GM12878 (cell line): ENCODE data around the gene MYO1D. TPM values are rescaled to one million over a fixed set of nuclear protein-coding genes. Genes with fewer than 3 reads are reported as not detected.

ENCODE experiments used
- ATAC-seq: fragments of 200-7000 bp; cut with Tn5 transposase; 3 replicates; pipeline ENCODE4 v1.9.1; 2020; ENCODE audit warnings: mild to moderate bottlenecking, moderate library complexity
- BruUV-seq: library from RNA; stranded (reverse); fragments of 400-500 nt; replicated peaks from 2 replicates; lab custom pipeline; 2021; lab: Mats Ljungman, UMichigan
- CTCF ChIA-PET: fragments of 300-600 bp; sonication (Branson Sonifier 250); formaldehyde crosslinking; extraction: SDS; loops from one replicate; lab custom pipeline; 2021; ENCODE audit warnings: inconsistent platforms; lab: Yijun Ruan, JAX
- POLR2A ChIA-PET: fragments of 350-600 bp; formaldehyde crosslinking; extraction: SDS; loops from one replicate; lab custom pipeline; 2021; ENCODE audit warnings: inconsistent platforms; lab: Charles Lee
- RAD21 ChIA-PET: fragments of 300-600 bp; sonication (Branson Sonifier 250); formaldehyde crosslinking; loops from one replicate; lab custom pipeline; 2023; ENCODE audit warnings: antibody characterized with exemption; ENCODE audit not compliant: unreplicated experiment; lab: Charles Lee
- SMC1A ChIA-PET: fragments of 300-600 bp; sonication (Branson Sonifier 250); formaldehyde crosslinking; loops from one replicate; lab custom pipeline; 2023; ENCODE audit not compliant: unreplicated experiment, uncharacterized antibody; lab: Charles Lee
- DNase-seq: peaks from one replicate; pipeline ENCODE4 v3.0.0-alpha.2; 2011; ENCODE audit warnings: low read depth, low spot score
- FAIRE-seq: peaks from 3 replicates; lab custom pipeline; 2011; peaks lifted over from hg19 to GRCh38; lab: Jason Lieb, UNC
- H2AFZ ChIP-seq: 2 replicates; pipeline ENCODE4 v1.6.0; 2011; ENCODE audit warnings: low read depth, low read length, control low read depth; ENCODE audit not compliant: control insufficient read depth
- H3K27ac ChIP-seq: 2 replicates; pipeline ENCODE4 v1.5.1; 2011; ENCODE audit warnings: control low read depth; ENCODE audit not compliant: control insufficient read depth, insufficient read depth
- H3K27me3 ChIP-seq, 2 experiments: replicated peaks in 1 of 2; 2 replicates each; pipeline versions ENCODE4 v1.6.0 to v1.6.1; 2011; ENCODE audit warnings: low read length in 1 of 2; ENCODE audit not compliant: control insufficient read depth in 2 of 2, insufficient read depth in 2 of 2
- H3K36me3 ChIP-seq, 2 experiments: 2 replicates each; pipeline ENCODE4 v1.5.1; 2011; ENCODE audit warnings: low read length in 1 of 2; ENCODE audit not compliant: control insufficient read depth in 2 of 2, insufficient read depth in 2 of 2
- H3K4me1 ChIP-seq: 2 replicates; pipeline ENCODE4 v1.6.1; 2011; ENCODE audit warnings: mild to moderate bottlenecking, low read length, moderate library complexity, mixed read lengths; ENCODE audit not compliant: control insufficient read depth, insufficient read depth
- H3K4me2 ChIP-seq: 2 replicates; pipeline ENCODE4 v1.6.0; 2011; ENCODE audit warnings: control low read depth; ENCODE audit not compliant: control insufficient read depth, insufficient read depth
- H3K4me3 ChIP-seq: fragments of 200-600 bp; sonication (generic); 2 replicates; pipeline ENCODE4 v1.5.1; 2016
- H3K79me2 ChIP-seq: 2 replicates; pipeline ENCODE4 v1.6.0; 2011; ENCODE audit warnings: low read length; ENCODE audit not compliant: control insufficient read depth, insufficient read depth
- H3K9ac ChIP-seq: 2 replicates; pipeline ENCODE4 v1.8.0; 2011; ENCODE audit warnings: low read length, control low read depth, mixed read lengths; ENCODE audit not compliant: control insufficient read depth, insufficient read depth
- H3K9me3 ChIP-seq: replicated peaks from 3 replicates; pipeline ENCODE4 v1.5.1; 2011; ENCODE audit warnings: mild to moderate bottlenecking, low read length; ENCODE audit not compliant: control insufficient read depth, insufficient read depth
- H4K20me1 ChIP-seq: 2 replicates; pipeline ENCODE4 v1.6.0; 2011; ENCODE audit not compliant: control insufficient read depth, insufficient read depth
- CEBPZ ChIP-seq: fragments of 150-350 bp; IDR thresholded peaks from 2 replicates; pipeline ENCODE4 v1.6.1; 2016; ENCODE audit warnings: low read depth, low read length
- MXI1 ChIP-seq: fragments of 150-350 bp; IDR thresholded peaks from 2 replicates; pipeline ENCODE4 v1.6.1; 2011; ENCODE audit warnings: low read depth, mild to moderate bottlenecking, inconsistent platforms, low read length, improper control_type of control experiment
- MYC ChIP-seq: IDR thresholded peaks from 2 replicates; pipeline ENCODE4 v1.6.1; 2011; ENCODE audit warnings: mild to moderate bottlenecking, low read length, moderate library complexity, inconsistent platforms; ENCODE audit not compliant: insufficient read depth, insufficient replicate concordance, insufficient read length, severe bottlenecking
- NFYA ChIP-seq: IDR thresholded peaks from 2 replicates; pipeline ENCODE4 v1.6.1; 2011; ENCODE audit warnings: low read depth, mild to moderate bottlenecking, low read length, improper control_type of control experiment, borderline replicate concordance
- NR2C2 ChIP-seq: IDR thresholded peaks from 2 replicates; pipeline ENCODE4 v1.6.1; 2011; ENCODE audit warnings: borderline replicate concordance, low read depth; ENCODE audit not compliant: control insufficient read depth, insufficient read length
- SP1 ChIP-seq: IDR thresholded peaks from one replicate; pipeline ENCODE4 v1.6.1; 2011; ENCODE audit warnings: low read depth, low read length
- USF1 ChIP-seq: IDR thresholded peaks from 2 replicates; pipeline ENCODE4 v1.6.1; 2011; ENCODE audit warnings: borderline replicate concordance, low read depth, mild to moderate bottlenecking, moderate library complexity, mixed read lengths, low read length; ENCODE audit not compliant: insufficient read depth; ENCODE audit errors: extremely low read length
- WGBS: methylation state at CpG from one replicate; pipeline ENCODE4 v1.1.6; 2016; ENCODE audit warnings: low lambda C conversion rate; ENCODE audit not compliant: insufficient replicate concordance, insufficient coverage; ENCODE audit errors: missing lambda C conversion rate; 5-methylcytosine and 5-hydroxymethylcytosine counted together
- in situ Hi-C: fragments of 300-500 bp; cut with MboI; formaldehyde crosslinking; loops from 9 replicates; pipeline ENCODE4 v1.14.3; 2018; ENCODE audit warnings: mixed read lengths
- intact Hi-C: fragments of 100-400 bp; cut with micrococcal nuclease; formaldehyde crosslinking; loops from one replicate; pipeline ENCODE4 v1.14.2; 2022; ENCODE audit not compliant: unreplicated experiment
- polyA plus RNA-seq, 11 experiments: library from polyadenylated mRNA; depleted of rRNA in 4 of 11; unstranded in 6 of 11; stranded (reverse) in 5 of 11; fragments of >200 nt; fragmentation: Nextera tagmentation in 4 of 11; fragmentation: Illumina TruSeq in 1 of 11; extraction: Ambion mirVana in 4 of 11; extraction: Trizol in 1 of 11; gene quantifications; 1 replicate in 1 of 11; 2 replicates in 10 of 11; pipeline versions ENCODE4 v1.2.1 to v1.2.3, GENCODE V29; 2011 to 2016; ENCODE audit warnings: inconsistent platforms in 2 of 11, missing spikeins in 2 of 11, low read depth in 1 of 11
- total RNA-seq, 4 experiments: library from RNA; depleted of rRNA in 3 of 4; stranded (reverse); fragments of >200 nt in 3 of 4; fragmentation: Illumina TruSeq in 1 of 4; extraction: Trizol in 1 of 4; gene quantifications; 2 replicates each; pipeline versions ENCODE4 v1.2.1 to v1.2.3, GENCODE V29; 2013 to 2021
- TF ChIP-seq, protein P1 (sequence below): fragments of 450-650 bp; IDR thresholded peaks from 2 replicates; pipeline ENCODE4 v1.6.1; 2017; ENCODE audit warnings: low read depth, mild to moderate bottlenecking, moderate library complexity

MYO1D gene
- total and polyA plus RNA-seq, 10 of the 15 experiments (the other 5 are each of a cell fraction or from before 2014, with no cell fraction given) = 1.8 to 37.7 (median 25.4) TPM

DNA sequence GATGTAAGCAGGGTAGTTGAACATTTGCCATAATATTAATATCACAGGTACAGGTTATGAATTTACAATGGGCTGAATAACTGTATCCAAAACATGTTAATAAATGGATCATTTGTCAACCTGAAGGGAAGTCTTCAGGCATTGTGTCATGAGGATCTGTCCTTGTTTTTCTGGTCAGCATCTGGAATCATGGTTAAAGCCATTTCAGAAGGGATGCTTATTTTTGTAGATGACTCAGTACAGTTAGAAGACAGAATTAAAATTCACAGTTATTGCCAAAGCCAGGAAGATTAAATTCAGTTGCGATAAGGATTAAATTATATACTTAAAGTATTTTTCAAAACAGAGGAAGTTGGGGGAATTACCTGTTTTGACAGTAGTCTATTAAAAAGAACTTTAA, 424.6 kb downstream of the MYO1D start:
- H3K79me2 ChIP-seq = peaks cover 18% of the 10 kb centered on the region
- no peak overlapping the region for H3K27ac ChIP-seq
- RAD21 ChIA-PET = no interaction called here
- no peaks in the 10 kb centered on the region for H3K27me3 ChIP-seq
- SMC1A ChIA-PET = no interaction called here
- no TSS peak for BruUV-seq
- FAIRE-seq = no peak
- H3K4me3 ChIP-seq = no peak overlapping the region
- H3K4me2 ChIP-seq = no peak overlapping the region
- TF ChIP-seq SP1 = no peak
- no peak for TF ChIP-seq NR2C2
- TF ChIP-seq, protein P1, sequence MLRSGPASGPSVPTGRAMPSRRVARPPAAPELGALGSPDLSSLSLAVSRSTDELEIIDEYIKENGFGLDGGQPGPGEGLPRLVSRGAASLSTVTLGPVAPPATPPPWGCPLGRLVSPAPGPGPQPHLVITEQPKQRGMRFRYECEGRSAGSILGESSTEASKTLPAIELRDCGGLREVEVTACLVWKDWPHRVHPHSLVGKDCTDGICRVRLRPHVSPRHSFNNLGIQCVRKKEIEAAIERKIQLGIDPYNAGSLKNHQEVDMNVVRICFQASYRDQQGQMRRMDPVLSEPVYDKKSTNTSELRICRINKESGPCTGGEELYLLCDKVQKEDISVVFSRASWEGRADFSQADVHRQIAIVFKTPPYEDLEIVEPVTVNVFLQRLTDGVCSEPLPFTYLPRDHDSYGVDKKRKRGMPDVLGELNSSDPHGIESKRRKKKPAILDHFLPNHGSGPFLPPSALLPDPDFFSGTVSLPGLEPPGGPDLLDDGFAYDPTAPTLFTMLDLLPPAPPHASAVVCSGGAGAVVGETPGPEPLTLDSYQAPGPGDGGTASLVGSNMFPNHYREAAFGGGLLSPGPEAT = no peak
- CTCF ChIA-PET = interaction anchor here (3.9 kb wide), 1 partner anchor 11 kb away, joined by 25 read pairs; no protein-coding TSS in a partner anchor
- DNase-seq = no peak
- H3K36me3 ChIP-seq = peaks cover 7 to 20% of the 10 kb centered on the region in 2 experiments
- WGBS = 91% methylated on average over 1 of the region's 1 CpG
- in situ Hi-C loops (loop anchor here (25.0 kb wide), 1 partner anchor 460 kb away; no protein-coding TSS in a partner anchor), intact Hi-C loops (no loop called here)
- POLR2A ChIA-PET = no interaction called here
- H3K9ac ChIP-seq = no peak overlapping the region
- ATAC-seq = no peak
- no peaks in the 10 kb centered on the region for H3K9me3 ChIP-seq
- no peaks in the 10 kb centered on the region for H3K4me1 ChIP-seq
- no peak overlapping the region for H2AFZ ChIP-seq
- no peaks in the 10 kb centered on the region for H4K20me1 ChIP-seq

DNA sequence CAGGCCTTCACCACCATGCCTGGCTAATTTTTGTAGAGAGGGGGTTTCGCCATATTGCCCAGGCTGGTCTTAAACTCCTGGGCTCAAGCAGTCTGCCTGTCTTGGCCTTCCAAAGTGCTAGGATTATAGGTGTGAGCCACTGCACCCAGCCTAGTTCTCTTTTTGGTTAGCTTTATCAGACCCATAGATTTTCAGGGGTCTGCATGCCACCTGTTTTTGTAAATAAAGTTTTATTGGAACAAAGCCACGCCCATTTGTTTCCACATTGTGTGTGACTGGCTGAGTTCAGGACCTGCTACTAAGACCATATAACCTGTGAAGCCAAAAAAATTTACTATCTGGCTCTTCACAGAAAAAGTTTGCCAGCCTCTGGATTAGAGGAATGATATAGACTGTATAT, 425.0 kb downstream of the MYO1D start:
- Histone ChIP-seq H3K79me2 (peaks cover 22% of the 10 kb centered on the region), H3K4me1 (no peaks in the 10 kb centered on the region; the same call in 1 of the 2 replicates), H3K27ac (no peak overlapping the region), H3K27me3 (no peaks in the 10 kb centered on the region), H3K36me3 (peaks cover 7 to 20% of the 10 kb centered on the region in 2 experiments), H3K4me3 (no peak overlapping the region), H3K4me2 (no peak overlapping the region), H2AFZ (no peak overlapping the region), H3K9ac (no peak overlapping the region), H3K9me3 (no peaks in the 10 kb centered on the region), H4K20me1 (no peaks in the 10 kb centered on the region; the same call in 1 of the 2 replicates)
- ATAC-seq (no peak), FAIRE-seq (no peak), DNase-seq (no peak)
- ChIA-PET RAD21 (no interaction called here), POLR2A (no interaction called here), CTCF (interaction anchor here (3.9 kb wide), 1 partner anchor 11 kb away, joined by 25 read pairs; no protein-coding TSS in a partner anchor), SMC1A (no interaction called here)
- in situ Hi-C loops = loop anchor here (25.0 kb wide), 1 partner anchor 460 kb away; no protein-coding TSS in a partner anchor
- WGBS = 100% methylated on average over 2 of the region's 2 CpGs
- intact Hi-C loops = no loop called here
- BruUV-seq = no TSS peak
- TF ChIP-seq USF1 (no peak), NFYA (no peak), MYC (no peak), CEBPZ (no peak), SP1 (no peak), MXI1 (no peak)
